Muscle of back (tissue), 11 donors: ENCODE data around the gene SNRK. TPM values are rescaled to one million over a fixed set of nuclear protein-coding genes. Genes with fewer than 3 reads are reported as not detected.

Experiments
- DNase-seq, 3 donors: peaks; one replicate each; pipeline versions ENCODE4 v3.0.0 to v3.0.0-alpha.2; 2013
- polyA plus RNA-seq, 10 donors: library from polyadenylated mRNA; unstranded; fragments of 120-200 nt; gene quantifications; one replicate each; pipeline ENCODE4 v1.2.1, GENCODE V29; 2013; ENCODE audit not compliant: insufficient read length in 10 of 10

Gene SNRK
- polyA plus RNA-seq, 10 donors = 24.5 to 45.3 (median 34.7) TPM

- no peak for DNase-seq
Measured at GRCh38 chr3:43266995-43267394, 19.3 kb upstream of the SNRK start.

- DNase-seq = no peak
Measured at GRCh38 chr3:43268636-43269035, 17.7 kb upstream of the SNRK start.

- DNase-seq = no peak
Measured at GRCh38 chr3:43270078-43270477, 16.3 kb upstream of the SNRK start.

GRCh38 chr3:43273416-43273815 lies 12.9 kb upstream of the SNRK start:
- DNase-seq = peak; percentile 30 to 66 (median 41)

GRCh38 chr3:43279082-43279481 lies 7.3 kb upstream of the SNRK start:
- no peak for DNase-seq

GRCh38 chr3:43279532-43279931 lies 6.8 kb upstream of the SNRK start:
- no peak for DNase-seq

GRCh38 chr3:43281020-43281419 lies 5.3 kb upstream of the SNRK start:
- no peak for DNase-seq

- no peak for DNase-seq
Measured at GRCh38 chr3:43284171-43284570, 2.2 kb upstream of the SNRK start.

GRCh38 chr3:43285644-43286043 lies 696 bp upstream of the SNRK start:
- no peak for DNase-seq

GRCh38 chr3:43286841-43287499 lies 630 bp downstream of the SNRK start:
- peak in 2 of 3 donors; percentile 24 to 71 for DNase-seq

GRCh38 chr3:43287500-43287873 lies 1.1 kb downstream of the SNRK start:
- DNase-seq = no peak

- peak in 1 of 3 donors; percentile 43 for DNase-seq
Measured at GRCh38 chr3:43288366-43288765, 2.0 kb downstream of the SNRK start.

GRCh38 chr3:43288850-43289249 lies 2.5 kb downstream of the SNRK start:
- no peak for DNase-seq

- DNase-seq = peak in 1 of 3 donors; percentile 48
Measured at GRCh38 chr3:43289401-43289800, 3.1 kb downstream of the SNRK start.

- DNase-seq = no peak
Measured at GRCh38 chr3:43289841-43290470, 3.6 kb downstream of the SNRK start.

GRCh38 chr3:43290956-43291355 lies 4.6 kb downstream of the SNRK start:
- peak in 1 of 3 donors; percentile 8 for DNase-seq

GRCh38 chr3:43291546-43291945 lies 5.2 kb downstream of the SNRK start:
- no peak for DNase-seq

- DNase-seq = no peak
Measured at GRCh38 chr3:43294975-43295374, 8.6 kb downstream of the SNRK start.

- peak in 1 of 3 donors; percentile 37 for DNase-seq
Measured at GRCh38 chr3:43296565-43296964, 10.2 kb downstream of the SNRK start.

GRCh38 chr3:43298292-43298691 lies 12.0 kb downstream of the SNRK start:
- no peak for DNase-seq

GRCh38 chr3:43298761-43299160 lies 12.4 kb downstream of the SNRK start:
- DNase-seq = no peak

- DNase-seq = no peak
Measured at GRCh38 chr3:43302116-43302880, 16.0 kb downstream of the SNRK start.

- no peak for DNase-seq
Measured at GRCh38 chr3:43304126-43304525, 17.8 kb downstream of the SNRK start.
